Measurements from ENCODE around the gene GPR17.

- no peak for TF ChIP-seq POLR2A (IDR thresholded peaks at IDR 0.05)
- no peak for TF ChIP-seq CTCF (IDR thresholded peaks at IDR 0.05)
Measured at GRCh38 chr2:127664895-127665225, 18.9 kb downstream of the GPR17 start.

Data from thyroid gland (tissue), 4 donors.